ENCODE results near the gene KIF15. TPM values are rescaled to one million over a fixed set of nuclear protein-coding genes. Genes with fewer than 3 reads are reported as not detected.

The KIF15 gene
- total RNA-seq, 1 experiment from 2014 or later: 25.3 TPM

GRCh38 chr3:44880284-44880683 lies 118.7 kb downstream of the KIF15 start:
- no peak overlapping the region for H3K27ac Mint-ChIP-seq (ENCODE audit: unreplicated experiment)
- intact Hi-C loops (cut with micrococcal nuclease; ENCODE audit: unreplicated experiment): no loop called here
- no peaks in the 10 kb centered on the region for H3K9me3 Mint-ChIP-seq (ENCODE audit: unreplicated experiment)
- no peak for DNase-seq
- BruUV-seq (replicated peaks): no TSS peak
- no peaks in the 10 kb centered on the region for H3K27me3 ChIP-seq (replicated peaks; ENCODE audit: control insufficient read depth, insufficient read depth, low read length)
- POLR2A ChIA-PET: no interaction called here
- H3K27me3 Mint-ChIP-seq (ENCODE audit: insufficient read depth, unreplicated experiment): peaks cover 6% of the 10 kb centered on the region
- TF ChIP-seq CTCF (IDR thresholded peaks at IDR 0.05; ENCODE audit: insufficient read depth in 1 of 2, low read depth in 1 of 2, low read length in 1 of 2, severe bottlenecking in 1 of 2, unreplicated experiment in 1 of 2): no peak
- H3K36me3 ChIP-seq (ENCODE audit: control insufficient read depth, insufficient read depth, low read length): no peaks in the 10 kb centered on the region
- H3K4me3 Mint-ChIP-seq (ENCODE audit: unreplicated experiment): no peak overlapping the region
- CTCF ChIA-PET: no interaction called here
- no peak overlapping the region for H3K4me3 ChIP-seq (ENCODE audit: low read depth, low read length)
- H3K9me3 ChIP-seq: no peaks in the 10 kb centered on the region
- no peaks in the 10 kb centered on the region for H3K36me3 Mint-ChIP-seq (ENCODE audit: insufficient read depth, unreplicated experiment)
- H3K4me1 ChIP-seq: no peaks in the 10 kb centered on the region
- H3K4me1 Mint-ChIP-seq (ENCODE audit: low read depth, unreplicated experiment): peaks cover 1% of the 10 kb centered on the region

- Mint-ChIP-seq H3K27ac (ENCODE audit: unreplicated experiment) (no peak overlapping the region), H3K4me1 (ENCODE audit: low read depth, unreplicated experiment) (peaks cover 7% of the 10 kb centered on the region), H3K4me3 (ENCODE audit: unreplicated experiment) (no peak overlapping the region), H3K27me3 (ENCODE audit: insufficient read depth, unreplicated experiment) (peaks cover 3% of the 10 kb centered on the region), H3K9me3 (ENCODE audit: unreplicated experiment) (no peaks in the 10 kb centered on the region), H3K36me3 (ENCODE audit: insufficient read depth, unreplicated experiment) (no peaks in the 10 kb centered on the region)
- no peaks in the 10 kb centered on the region for H3K27me3 ChIP-seq (replicated peaks; ENCODE audit: control insufficient read depth, insufficient read depth, low read length)
- H3K9me3 ChIP-seq: no peaks in the 10 kb centered on the region
- H3K4me1 ChIP-seq: no peaks in the 10 kb centered on the region
- no peak overlapping the region for H3K4me3 ChIP-seq (ENCODE audit: low read depth, low read length)
- no peak for TF ChIP-seq CTCF (IDR thresholded peaks at IDR 0.05; ENCODE audit: insufficient read depth in 1 of 2, low read depth in 1 of 2, low read length in 1 of 2, severe bottlenecking in 1 of 2, unreplicated experiment in 1 of 2)
- no peak for DNase-seq
- H3K36me3 ChIP-seq (ENCODE audit: control insufficient read depth, insufficient read depth, low read length): no peaks in the 10 kb centered on the region
- no TSS peak for BruUV-seq (replicated peaks)
- ChIA-PET POLR2A (no interaction called here), CTCF (no interaction called here)
- intact Hi-C loops (cut with micrococcal nuclease; ENCODE audit: unreplicated experiment): no loop called here
Observed at GRCh38 chr3:44883213-44883955, 121.8 kb downstream of the KIF15 start.

- Histone ChIP-seq H3K9me3 (no peaks in the 10 kb centered on the region), H3K4me1 (no peaks in the 10 kb centered on the region), H3K4me3 (ENCODE audit: low read depth, low read length) (no peak overlapping the region), H3K36me3 (ENCODE audit: control insufficient read depth, insufficient read depth, low read length) (no peaks in the 10 kb centered on the region), H3K27me3 (replicated peaks; ENCODE audit: control insufficient read depth, insufficient read depth, low read length) (no peaks in the 10 kb centered on the region)
- no TSS peak for BruUV-seq (replicated peaks)
- Mint-ChIP-seq H3K9me3 (ENCODE audit: unreplicated experiment) (no peaks in the 10 kb centered on the region), H3K27me3 (ENCODE audit: insufficient read depth, unreplicated experiment) (no peaks in the 10 kb centered on the region), H3K27ac (ENCODE audit: unreplicated experiment) (no peak overlapping the region), H3K36me3 (ENCODE audit: insufficient read depth, unreplicated experiment) (no peaks in the 10 kb centered on the region), H3K4me3 (ENCODE audit: unreplicated experiment) (no peak overlapping the region), H3K4me1 (ENCODE audit: low read depth, unreplicated experiment) (peaks cover 7% of the 10 kb centered on the region)
- ChIA-PET POLR2A (no interaction called here), CTCF (no interaction called here)
- TF ChIP-seq CTCF (IDR thresholded peaks at IDR 0.05; ENCODE audit: insufficient read depth in 1 of 2, low read depth in 1 of 2, low read length in 1 of 2, severe bottlenecking in 1 of 2, unreplicated experiment in 1 of 2): no peak
- no peak for DNase-seq
- intact Hi-C loops (cut with micrococcal nuclease; ENCODE audit: unreplicated experiment): no loop called here
Observed at GRCh38 chr3:44883999-44884431, 122.4 kb downstream of the KIF15 start.
